ENCODE measurements around the gene MEIOSIN.
"Not testable (repeated sequence)": the region's sequence is repeated elsewhere in the genome, so short reads cannot be mapped to it uniquely, and the experiment has no call there.

MEIOSIN gene

GRCh38 chr19:45733160-45733810 is at the start of gene MEIOSIN:
Gene MEIOSIN (plus strand): TSS chr19:45733439. CDS start chr19:45735377, 1,938 bp downstream.
- DNase-seq (ENCODE audit: low spot score) (no peak), FAIRE-seq (no peak)

DNA sequence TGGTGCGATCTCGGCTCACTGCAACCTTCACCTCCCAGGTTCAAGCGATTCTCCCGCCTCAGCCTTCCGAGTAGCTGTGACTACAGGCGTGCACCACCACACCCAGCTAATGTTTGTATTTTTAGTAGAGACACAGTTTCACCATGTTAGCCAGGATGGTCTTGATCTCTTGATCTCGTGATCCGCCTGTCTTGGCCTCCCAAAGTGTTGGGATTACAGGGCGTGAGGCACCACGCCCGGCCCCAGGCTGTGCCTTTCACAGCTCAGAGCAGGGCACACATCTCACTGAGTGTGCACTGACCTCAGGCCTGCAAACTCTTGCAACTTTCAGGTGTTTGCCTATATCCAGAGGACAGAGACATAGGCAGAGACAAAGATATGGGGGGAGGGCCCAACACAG is 48.2 kb upstream of the MEIOSIN start:
- DNase-seq (ENCODE audit: low spot score); FAIRE-seq: not testable (repeated sequence)

GRCh38 chr19:45687599-45687998 is 45.6 kb upstream of the MEIOSIN start:
- FAIRE-seq (peak; percentile 58), DNase-seq (ENCODE audit: low spot score) (no peak)

GRCh38 chr19:45691516-45692186 is 41.6 kb upstream of the MEIOSIN start, which contains the start of gene SNRPD2:
Gene SNRPD2 (minus strand): TSS chr19:45691953. CDS start chr19:45691888, 65 bp downstream.
- DNase-seq (ENCODE audit: low spot score), result peak; percentile 92
- FAIRE-seq, result no peak

GRCh38 chr19:45692187-45693105 is 40.8 kb upstream of the MEIOSIN start, which contains the start of gene QPCTL:
Gene QPCTL (plus strand): TSS chr19:45692666. CDS start chr19:45692704, 38 bp downstream.
- FAIRE-seq (peak; percentile 95), DNase-seq (ENCODE audit: low spot score) (peak; percentile 96)

DNA sequence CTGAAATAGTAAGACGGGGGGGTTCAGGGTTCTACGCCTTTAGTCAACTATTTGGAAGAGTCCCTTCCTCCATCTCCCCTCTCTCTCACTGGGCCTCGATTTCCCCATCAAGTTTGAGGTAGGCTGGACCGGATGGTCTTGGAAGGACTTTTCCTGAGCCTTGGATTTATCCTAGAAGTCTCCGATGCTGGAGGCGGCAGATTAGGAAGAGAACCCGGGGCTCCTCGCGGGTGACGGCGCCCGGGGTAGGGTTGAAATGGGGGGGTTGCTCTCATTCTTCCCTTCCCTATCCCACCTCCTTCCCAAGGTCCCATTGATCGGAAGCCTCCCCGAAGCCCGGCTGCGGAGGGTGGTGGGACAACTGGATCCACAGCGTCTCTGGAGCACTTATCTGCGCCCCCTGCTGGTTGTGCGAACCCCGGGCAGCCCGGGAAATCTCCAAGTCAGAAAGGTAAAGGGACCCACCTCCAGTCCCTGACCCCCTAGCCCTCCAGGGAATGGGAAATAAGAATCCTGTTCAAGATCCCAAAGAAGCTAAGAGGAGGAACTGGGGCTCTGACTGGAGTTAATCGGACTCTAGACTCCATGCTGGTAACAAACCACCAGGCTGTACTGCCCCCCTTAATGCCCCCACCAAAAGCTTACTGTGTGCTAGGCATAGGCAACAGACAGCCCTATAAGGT is 40.0 kb upstream of the MEIOSIN start:
- FAIRE-seq, result no peak
- peak; percentile 79 for DNase-seq (ENCODE audit: low spot score)

DNA sequence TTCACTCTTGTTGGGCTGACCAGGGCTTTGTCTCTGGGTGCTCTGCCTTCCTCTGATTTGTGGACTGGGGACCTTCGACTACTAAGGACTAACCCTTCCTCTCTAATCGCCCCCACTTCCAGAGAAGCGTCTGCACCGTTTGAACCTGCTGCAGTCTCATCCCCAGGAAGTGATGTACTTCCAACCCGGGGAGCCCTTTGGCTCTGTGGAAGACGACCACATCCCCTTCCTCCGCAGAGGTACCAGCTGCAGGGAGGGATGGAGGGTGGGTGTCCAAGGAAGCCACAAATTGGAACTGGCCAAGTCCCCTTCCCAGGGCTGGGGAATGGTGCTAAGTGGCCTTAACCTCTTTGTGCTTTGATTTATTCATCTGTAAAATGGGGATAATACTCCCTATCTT is 31.6 kb upstream of the MEIOSIN start:
- DNase-seq (ENCODE audit: low spot score), result no peak
- FAIRE-seq, result no peak

DNA sequence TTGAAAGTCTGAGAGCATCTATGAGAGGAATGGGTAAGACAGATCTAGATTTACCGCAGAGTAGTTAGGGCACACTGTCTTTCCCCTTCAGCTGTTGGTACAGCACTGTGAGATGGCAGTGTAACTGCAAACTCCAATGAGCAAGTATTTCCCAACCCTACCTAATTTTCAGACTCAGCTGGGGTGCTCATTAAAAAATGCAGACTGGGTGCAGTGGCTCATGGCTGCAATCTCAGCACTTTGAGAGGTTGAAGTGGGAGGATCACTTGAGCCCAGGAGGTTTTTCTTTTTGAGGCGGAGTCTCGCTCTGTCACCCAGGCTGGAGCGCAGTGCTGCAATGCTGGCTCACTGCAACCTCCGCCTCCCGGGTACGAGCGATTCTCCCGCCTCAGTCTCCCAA is 28.1 kb upstream of the MEIOSIN start:
- no peak for FAIRE-seq
- no peak for DNase-seq (ENCODE audit: low spot score)

DNA sequence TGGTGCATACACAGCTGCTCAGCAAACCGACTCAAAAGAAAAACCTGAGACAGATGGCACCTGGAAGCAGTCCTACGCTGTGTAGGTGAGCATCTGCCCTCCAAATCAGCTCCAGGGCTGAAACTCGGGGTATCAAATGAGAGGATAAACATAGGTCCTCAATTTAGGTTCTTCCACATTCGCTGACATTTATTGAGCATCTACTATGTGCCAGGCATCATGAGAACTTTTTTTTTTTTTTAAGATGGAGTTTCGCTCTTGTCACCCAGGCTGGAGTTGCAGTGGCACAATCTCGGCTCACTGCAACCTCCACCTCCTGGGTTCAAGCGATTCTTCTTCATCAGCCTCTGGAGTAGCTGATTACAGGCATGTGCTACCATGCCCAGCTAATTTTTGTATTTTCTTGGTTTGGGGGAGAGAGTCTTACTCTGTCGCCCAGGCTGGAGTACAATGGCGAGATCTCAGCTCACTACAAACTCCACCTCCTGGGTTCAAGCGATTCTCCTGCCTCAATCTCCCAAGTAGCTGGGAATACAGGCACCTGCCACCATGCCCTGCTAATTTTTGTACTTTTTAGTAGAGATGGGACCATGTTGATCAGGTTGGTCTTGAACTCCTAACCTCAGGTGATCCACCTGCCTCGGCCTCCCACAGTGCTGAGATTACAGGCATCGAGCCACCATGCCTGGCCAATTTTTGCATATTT is 27.4 kb upstream of the MEIOSIN start:
- no peak for DNase-seq (ENCODE audit: low spot score)

DNA sequence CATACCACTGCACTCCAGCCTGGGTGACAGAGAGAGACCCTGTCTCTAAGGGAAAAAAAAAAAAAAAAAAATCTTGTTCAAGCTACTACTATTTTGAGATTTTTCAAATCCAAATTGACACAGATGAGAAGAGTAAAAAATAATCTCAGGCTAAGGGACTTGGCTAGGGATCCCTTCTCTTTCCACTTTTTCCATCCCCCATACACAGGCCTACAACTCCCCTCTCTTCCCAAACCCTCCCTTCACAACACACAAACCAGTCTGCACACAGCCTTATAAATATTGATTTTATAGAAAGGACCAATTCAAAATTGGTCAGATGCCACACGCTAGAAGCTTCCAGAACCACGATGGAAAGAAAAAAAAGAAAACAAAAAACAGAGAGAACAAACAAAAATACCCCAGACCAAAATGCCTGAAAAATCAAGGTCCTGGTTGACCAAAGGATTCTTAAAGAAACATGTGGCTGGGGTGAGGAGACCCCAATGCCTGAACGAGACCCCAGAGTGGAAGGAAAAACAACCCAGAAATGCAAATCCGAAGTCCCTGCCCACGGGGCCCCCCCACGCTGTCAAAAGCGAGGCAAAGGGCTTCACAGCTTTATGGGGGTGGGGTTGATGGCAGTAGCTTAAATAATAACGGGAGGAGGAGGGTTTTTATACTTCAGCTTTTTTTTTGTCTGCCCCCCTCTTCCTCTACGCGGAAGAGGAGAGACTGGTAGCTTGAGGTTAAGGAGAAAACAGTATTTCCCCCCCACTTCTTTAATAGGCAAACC is 22.7 kb upstream of the MEIOSIN start:
- DNase-seq (ENCODE audit: low spot score), result no peak
- FAIRE-seq, result no peak

More for the DNA sequence above, 27.4 kb upstream of the MEIOSIN start:
- no peak for FAIRE-seq

GRCh38 chr19:45711851-45712698 is 21.2 kb upstream of the MEIOSIN start:
- FAIRE-seq (no peak), DNase-seq (ENCODE audit: low spot score) (no peak)

DNA sequence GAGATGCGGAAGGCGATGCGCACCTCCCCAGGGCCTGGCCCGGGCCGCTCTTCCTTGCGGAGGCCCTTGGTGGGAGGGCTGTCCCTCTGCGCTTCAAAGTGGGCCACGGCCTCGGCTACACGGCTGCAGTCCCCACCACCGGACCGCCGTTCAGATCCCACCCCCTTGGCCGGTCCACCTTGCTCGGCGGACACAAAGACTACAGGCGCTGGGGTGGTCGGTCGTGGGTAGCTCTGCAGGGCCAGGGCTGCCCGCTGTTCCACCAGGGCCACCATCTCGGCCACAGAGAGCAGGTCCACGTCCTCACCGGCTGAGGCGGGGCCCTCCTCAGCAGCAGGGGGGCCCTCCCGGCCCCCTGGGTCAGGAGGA is 20.6 kb upstream of the MEIOSIN start:
- DNase-seq (ENCODE audit: low spot score) (no peak), FAIRE-seq (no peak)

DNA sequence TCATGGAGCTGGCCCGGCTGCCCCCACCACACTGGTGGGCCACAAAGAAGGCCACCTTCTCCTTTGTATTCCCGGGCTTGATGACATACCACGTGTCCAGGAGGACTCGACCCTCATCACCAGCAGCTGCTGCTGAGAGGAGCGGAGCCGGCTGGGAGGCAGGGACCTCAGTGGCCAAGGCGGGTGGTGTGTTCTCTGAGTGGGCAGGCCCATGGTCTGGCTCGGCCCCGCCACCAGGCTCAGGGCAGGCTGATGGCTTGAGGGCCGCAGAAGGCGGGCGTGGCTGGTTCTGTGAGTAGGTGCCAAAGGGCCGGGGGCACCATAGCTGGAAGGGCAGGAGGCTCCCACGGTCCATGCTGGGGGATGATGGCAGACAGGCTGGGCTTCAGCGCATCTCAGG is 20.1 kb upstream of the MEIOSIN start:
- no peak for FAIRE-seq
- no peak for DNase-seq (ENCODE audit: low spot score)

DNA sequence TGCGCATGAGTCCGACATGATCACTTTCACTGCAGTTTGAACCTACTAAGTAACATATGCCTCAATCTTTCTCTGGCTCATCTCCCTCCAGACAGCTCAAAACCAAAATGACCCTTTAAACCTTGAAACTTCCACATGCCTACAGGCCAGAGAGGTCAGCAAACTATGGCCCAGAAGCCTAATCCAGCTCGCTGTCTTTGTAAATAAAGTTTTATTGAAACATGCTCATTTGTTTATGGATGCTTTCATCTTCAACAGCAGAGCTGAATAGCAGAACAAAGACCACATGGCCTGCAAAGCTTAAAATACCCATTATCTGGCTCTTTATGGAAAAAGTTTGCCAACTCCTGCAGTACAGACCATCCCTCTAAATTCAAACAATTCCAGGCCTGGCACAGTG is 18.1 kb upstream of the MEIOSIN start:
- FAIRE-seq, result no peak
- no peak for DNase-seq (ENCODE audit: low spot score)

DNA sequence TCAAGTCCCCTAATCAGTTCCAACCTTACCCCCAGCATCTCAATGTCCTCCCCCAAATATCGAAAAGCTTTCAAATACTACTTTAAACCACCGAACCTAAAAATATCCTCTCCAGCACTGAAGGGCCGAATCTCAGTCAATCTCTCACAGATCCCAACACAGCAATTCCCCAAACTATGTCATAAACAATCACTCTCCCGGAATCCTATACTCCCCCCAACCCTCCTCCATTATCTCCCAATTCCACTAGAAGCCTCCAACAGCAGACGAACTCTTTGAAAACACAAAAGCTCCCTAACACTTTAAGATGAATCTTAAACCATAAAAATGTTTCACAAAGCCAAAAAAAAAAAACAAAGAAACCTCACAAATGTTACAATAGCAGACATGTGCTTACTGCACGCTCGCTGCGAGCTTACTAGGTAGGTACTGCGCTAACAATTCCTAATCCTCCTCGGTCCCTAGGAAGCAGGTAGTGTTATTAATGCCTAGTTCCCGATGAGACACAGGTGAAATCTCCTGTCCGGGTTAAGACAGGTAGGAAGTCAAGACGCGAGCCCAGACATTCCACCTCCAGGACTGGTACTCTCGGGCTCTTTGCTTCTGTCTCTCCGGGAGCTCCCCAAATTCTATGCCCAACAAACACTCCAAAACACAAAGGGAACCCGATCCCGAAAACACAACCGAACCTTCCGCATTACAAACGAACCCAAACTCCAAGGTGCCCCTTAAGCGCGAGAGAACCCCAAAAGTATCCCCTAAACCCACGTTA is 16.7 kb upstream of the MEIOSIN start:
- FAIRE-seq, result no peak
- no peak for DNase-seq (ENCODE audit: low spot score)

DNA sequence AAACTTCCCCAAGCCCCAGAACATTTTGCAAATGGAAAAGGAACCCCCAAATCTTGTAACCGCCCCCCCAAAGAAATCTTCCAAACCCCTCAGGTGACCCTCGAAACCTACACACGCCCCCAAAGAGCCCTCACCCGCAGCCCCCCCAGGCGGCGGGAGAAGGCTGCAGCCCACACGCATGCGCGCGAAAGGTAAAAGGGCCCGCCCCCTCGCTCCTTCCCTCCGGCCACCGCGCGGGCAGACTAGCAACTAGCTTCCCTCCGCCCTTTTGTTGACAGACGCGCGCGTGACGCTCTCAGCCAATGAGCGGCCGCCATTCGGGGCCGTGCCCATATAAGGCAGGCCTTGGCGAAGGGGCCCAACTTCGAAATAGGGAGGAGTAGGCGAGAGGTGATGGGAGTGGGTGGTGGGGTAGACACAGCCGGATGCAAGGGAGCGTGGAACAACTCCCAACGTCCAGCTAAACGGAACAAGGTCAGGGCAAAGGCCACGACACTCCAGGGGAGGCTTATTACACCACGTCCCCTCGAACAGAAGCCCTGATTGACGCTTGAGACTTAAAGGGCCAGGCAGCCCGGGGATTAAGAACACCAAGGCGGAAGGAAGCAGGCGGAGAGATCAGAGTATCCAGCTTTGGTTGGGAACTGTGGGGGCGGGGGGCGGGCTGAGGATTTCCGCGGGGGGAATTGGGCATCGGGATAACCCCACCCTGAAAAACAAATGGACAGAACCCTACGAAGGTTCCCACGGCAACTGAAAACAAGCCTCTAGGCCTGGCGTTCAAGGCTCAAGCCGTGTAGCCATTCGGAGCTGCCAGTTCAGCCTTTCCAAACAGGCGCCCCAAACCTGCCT is 15.9 kb upstream of the MEIOSIN start:
- DNase-seq (ENCODE audit: low spot score), result peak; percentile 97
- peak; percentile 82 for FAIRE-seq

DNA sequence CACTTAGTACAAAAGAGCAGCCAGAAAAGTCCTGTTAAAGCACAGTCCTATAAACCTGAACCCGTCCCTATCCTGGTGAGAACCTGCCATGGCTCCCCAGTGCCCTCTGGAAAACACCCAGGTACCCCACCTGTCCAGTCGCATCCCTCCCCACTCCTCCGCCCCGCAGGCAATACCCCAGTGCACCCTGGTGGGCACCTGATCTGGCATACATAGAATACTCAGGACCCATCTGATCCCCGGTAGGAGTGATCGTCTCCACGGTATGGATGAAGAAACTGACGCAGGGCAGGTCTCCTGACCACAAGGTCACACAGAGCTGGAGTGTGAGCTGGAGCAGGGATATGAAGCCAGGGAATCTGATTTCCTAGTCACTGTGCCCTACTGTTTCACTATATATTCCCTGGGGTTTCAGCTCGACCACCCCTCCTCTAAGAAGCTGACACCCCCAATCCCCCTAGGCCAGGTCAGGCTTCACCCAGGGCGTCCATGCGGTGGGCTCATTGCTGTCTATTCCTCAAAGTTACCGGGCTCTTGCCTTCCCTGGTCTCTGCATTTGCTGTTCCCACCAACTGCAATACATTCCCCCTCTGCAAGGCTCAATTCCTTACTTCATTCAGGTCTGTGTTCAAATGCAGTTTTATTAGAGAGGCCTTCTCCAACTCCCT is 15.1 kb upstream of the MEIOSIN start:
- FAIRE-seq, result no peak
- DNase-seq (ENCODE audit: low spot score), result no peak
